ENCODE measurements around the gene TBC1D16.
A peak's percentile ranks its signal among the peaks of the same experiment; 100 is the strongest.

TBC1D16 gene

GRCh38 chr17:79941088-79942010, 94.3 kb downstream of the TBC1D16 start:
- Mint-ChIP-seq H3K27me3 (no peaks in the 10 kb centered on the region), H3K36me3 (peaks cover 4% of the 10 kb centered on the region), H3K4me1 (peaks cover 34% of the 10 kb centered on the region), H3K27ac (no peak overlapping the region), H3K9me3 (no peaks in the 10 kb centered on the region), H3K4me3 (no peak overlapping the region)
- DNase-seq (ENCODE audit: low spot score in 2 of 2): no peak
- ATAC-seq (ENCODE audit: low read depth): no peak

DNA sequence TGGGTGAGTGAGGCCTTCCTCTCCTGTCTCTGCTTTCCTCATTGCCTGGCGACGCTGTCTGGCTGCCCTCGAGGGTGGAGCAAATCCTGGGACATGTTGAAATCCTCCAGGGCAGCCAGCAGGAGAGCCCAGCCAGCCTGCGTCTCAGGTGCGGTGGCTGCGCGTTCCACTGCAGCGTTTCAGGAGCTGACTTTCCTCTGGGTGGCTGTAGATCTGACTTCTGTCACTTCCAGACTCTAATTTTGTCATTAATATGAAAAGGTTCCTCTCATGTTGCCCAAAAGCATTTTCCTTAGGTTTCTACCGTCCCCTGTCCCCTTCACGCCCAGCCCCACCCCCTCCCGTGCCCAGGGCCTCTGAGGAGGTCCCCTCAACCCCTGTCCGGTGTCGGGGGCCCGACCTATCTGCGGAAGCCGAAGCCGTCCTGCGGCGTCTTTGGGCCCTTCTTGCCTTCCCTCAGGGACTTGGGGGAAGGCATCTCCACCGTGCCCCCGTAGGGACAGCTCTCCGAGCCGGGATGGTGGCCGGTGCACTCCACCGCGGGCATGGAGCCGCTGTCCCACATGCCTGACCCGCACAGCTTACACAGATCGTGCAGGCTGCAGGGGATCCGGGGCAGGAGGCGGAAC, 95.1 kb downstream of the TBC1D16 start:
- Mint-ChIP-seq H3K27me3 (no peaks in the 10 kb centered on the region), H3K4me1 (peaks cover 39% of the 10 kb centered on the region), H3K4me3 (no peak overlapping the region), H3K36me3 (peaks cover 4% of the 10 kb centered on the region), H3K27ac (no peak overlapping the region), H3K9me3 (no peaks in the 10 kb centered on the region)
- ATAC-seq (ENCODE audit: low read depth) (no peak), DNase-seq (ENCODE audit: low spot score in 2 of 2) (no peak)

- no peaks in the 10 kb centered on the region for H3K9me3 Mint-ChIP-seq
- no peak overlapping the region for H3K4me3 Mint-ChIP-seq
- H3K4me1 Mint-ChIP-seq: peaks cover 42% of the 10 kb centered on the region
- no peaks in the 10 kb centered on the region for H3K27me3 Mint-ChIP-seq
- ATAC-seq (ENCODE audit: low read depth) (no peak), DNase-seq (ENCODE audit: low spot score in 2 of 2) (no peak)
- H3K27ac Mint-ChIP-seq: no peak overlapping the region
- H3K36me3 Mint-ChIP-seq: peaks cover 4% of the 10 kb centered on the region
Measured at GRCh38 chr17:79939755-79940458, 95.8 kb downstream of the TBC1D16 start.

DNA sequence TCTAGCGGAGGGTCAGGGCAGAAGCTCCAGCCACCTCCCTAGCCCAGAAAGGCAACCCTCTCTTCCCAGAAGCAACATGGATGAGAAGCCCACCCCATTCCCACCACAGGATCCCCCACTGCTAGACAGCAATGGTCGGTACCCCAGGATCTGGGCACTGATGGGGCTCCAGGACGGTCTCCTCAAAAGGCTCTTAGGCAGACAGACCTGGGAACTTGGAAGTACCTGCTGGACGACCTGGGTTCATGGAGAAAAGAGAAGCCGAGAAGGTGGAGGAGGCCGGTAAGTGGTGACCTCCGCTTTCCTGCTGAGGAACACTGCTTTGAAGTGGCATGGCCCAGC, 96.6 kb downstream of the TBC1D16 start:
- peak overlapping the region; percentile 14 for H3K4me3 Mint-ChIP-seq

DNA sequence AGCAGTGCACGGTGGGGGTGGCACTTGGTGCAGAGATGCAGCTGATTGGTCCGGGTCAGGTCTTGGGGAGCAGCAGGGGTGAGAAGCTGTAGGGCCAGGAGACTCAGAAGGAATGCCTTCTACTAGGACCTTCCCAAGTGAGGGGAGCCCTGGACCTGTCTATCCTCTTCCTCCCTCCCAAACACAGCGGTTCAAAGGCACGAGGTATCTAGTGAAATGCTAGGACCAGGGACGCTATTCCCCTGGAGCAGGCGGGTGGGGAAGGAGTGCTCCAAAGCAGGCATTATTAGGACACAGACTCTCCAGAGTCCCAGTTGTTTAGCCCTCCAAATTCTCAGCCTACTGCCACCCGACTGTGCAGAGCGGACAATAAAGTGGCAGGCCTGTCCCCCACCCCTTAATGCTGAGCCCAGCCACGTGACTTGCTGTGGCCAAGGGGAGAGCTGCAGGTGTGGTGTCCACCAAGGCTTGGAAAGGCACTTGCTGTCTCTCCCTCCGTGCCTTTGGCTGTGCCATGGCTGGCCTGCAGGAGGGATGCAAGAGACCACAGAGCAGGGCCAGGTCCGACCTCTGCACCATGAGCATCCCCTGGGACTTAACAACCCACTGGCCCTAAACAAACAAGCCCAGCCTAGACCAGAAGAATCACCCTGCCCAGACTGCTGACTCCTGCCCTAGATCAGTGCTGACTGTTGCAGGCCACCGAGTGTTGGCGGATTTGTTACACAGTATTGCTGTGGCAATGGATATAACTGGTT, 97.2 kb downstream of the TBC1D16 start:
- no peaks in the 10 kb centered on the region for H3K36me3 Mint-ChIP-seq
- H3K4me1 Mint-ChIP-seq: peaks cover 54% of the 10 kb centered on the region
- ATAC-seq (ENCODE audit: low read depth) (no peak), DNase-seq (ENCODE audit: low spot score in 2 of 2) (no peak)
- H3K4me3 Mint-ChIP-seq: peak overlapping the region; percentile 14
- H3K27ac Mint-ChIP-seq: peak overlapping the region; percentile 71
- H3K27me3 Mint-ChIP-seq: no peaks in the 10 kb centered on the region
- no peaks in the 10 kb centered on the region for H3K9me3 Mint-ChIP-seq

More for the DNA sequence above, 96.6 kb downstream of the TBC1D16 start:
- peaks cover 48% of the 10 kb centered on the region for H3K4me1 Mint-ChIP-seq
- no peaks in the 10 kb centered on the region for H3K9me3 Mint-ChIP-seq
- H3K27ac Mint-ChIP-seq: peak overlapping the region; percentile 8
- ATAC-seq (ENCODE audit: low read depth): no peak
- DNase-seq (ENCODE audit: low spot score in 2 of 2): no peak
- H3K27me3 Mint-ChIP-seq: no peaks in the 10 kb centered on the region
- peaks cover 1% of the 10 kb centered on the region for H3K36me3 Mint-ChIP-seq

DNA sequence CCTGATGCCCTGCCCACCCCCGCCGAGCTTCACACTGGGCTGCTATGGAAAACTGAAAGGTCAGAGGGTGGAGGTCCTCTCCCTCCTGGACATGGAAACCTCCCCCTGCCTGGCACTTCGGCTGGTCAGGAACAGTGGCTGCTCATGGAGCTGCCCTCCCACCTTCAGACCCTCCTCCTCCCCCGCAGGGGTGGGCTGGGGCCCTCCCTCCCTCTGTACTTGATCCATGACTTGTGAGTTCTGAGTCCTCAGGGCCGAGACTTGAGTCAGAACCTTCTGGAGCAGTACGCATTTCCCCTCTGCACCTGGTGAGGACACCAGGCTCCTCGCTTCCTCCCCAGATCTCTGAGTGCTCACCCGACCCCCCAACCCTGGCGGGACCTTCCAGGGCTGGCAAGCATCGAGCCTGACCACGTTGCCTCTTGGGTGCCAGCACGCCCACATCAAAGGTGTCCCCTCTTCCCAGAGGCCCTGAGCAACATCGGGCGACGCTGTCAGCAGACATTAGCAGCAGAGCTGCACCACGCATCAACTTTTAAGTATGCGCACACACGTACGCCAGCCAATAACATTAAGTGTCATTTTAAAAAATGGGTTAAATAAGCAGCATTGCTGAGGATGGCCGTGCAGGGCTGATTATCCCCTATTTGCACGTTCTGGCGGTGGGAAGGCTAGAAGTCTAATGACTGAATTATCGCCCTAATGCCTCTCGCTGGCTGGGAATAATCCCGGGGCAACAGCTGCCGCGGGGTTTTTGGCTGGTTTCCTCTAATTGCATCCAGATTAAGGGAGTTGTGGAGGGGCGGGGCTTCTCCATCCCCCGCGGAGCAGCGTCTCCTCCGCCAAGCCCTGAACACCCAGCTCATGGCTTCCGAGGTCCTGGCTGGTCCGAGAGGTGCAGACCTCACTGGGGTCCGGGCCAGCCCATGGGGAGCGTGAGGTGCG, 98.0 kb downstream of the TBC1D16 start:
- Mint-ChIP-seq H3K36me3 (no peaks in the 10 kb centered on the region), H3K9me3 (no peaks in the 10 kb centered on the region), H3K4me1 (peaks cover 56% of the 10 kb centered on the region), H3K27me3 (peaks cover 1% of the 10 kb centered on the region), H3K27ac (peak overlapping the region; percentile 71), H3K4me3 (peak overlapping the region; percentile 77)
- DNase-seq (ENCODE audit: low spot score in 2 of 2) (no peak), ATAC-seq (ENCODE audit: low read depth) (peak; percentile 58)

- Mint-ChIP-seq H3K9me3 (no peaks in the 10 kb centered on the region), H3K27ac (peak overlapping the region; percentile 71), H3K36me3 (no peaks in the 10 kb centered on the region), H3K4me3 (peak overlapping the region; percentile 77), H3K4me1 (peaks cover 59% of the 10 kb centered on the region), H3K27me3 (peaks cover 1% of the 10 kb centered on the region)
- ATAC-seq (ENCODE audit: low read depth) (peak; percentile 58), DNase-seq (ENCODE audit: low spot score in 2 of 2) (peak in 1 of 2 donors; percentile 38)
Measured at GRCh38 chr17:79936641-79937381, 98.9 kb downstream of the TBC1D16 start.

- H3K36me3 Mint-ChIP-seq: no peaks in the 10 kb centered on the region
- peak overlapping the region; percentile 71 for H3K27ac Mint-ChIP-seq
- H3K27me3 Mint-ChIP-seq: peaks cover 1% of the 10 kb centered on the region
- H3K4me3 Mint-ChIP-seq: peak overlapping the region; percentile 77
- DNase-seq (ENCODE audit: low spot score in 2 of 2): no peak
- peaks cover 64% of the 10 kb centered on the region for H3K4me1 Mint-ChIP-seq
- H3K9me3 Mint-ChIP-seq: no peaks in the 10 kb centered on the region
- ATAC-seq (ENCODE audit: low read depth): no peak
Measured at GRCh38 chr17:79936050-79936449, 99.6 kb downstream of the TBC1D16 start.

- Mint-ChIP-seq H3K27ac (no peak overlapping the region), H3K9me3 (no peaks in the 10 kb centered on the region), H3K4me1 (peaks cover 64% of the 10 kb centered on the region), H3K4me3 (no peak overlapping the region), H3K36me3 (no peaks in the 10 kb centered on the region), H3K27me3 (peaks cover 1% of the 10 kb centered on the region)
- ATAC-seq (ENCODE audit: low read depth) (no peak), DNase-seq (ENCODE audit: low spot score in 2 of 2) (no peak)
Measured at GRCh38 chr17:79935197-79935885, 100.3 kb downstream of the TBC1D16 start.

DNA sequence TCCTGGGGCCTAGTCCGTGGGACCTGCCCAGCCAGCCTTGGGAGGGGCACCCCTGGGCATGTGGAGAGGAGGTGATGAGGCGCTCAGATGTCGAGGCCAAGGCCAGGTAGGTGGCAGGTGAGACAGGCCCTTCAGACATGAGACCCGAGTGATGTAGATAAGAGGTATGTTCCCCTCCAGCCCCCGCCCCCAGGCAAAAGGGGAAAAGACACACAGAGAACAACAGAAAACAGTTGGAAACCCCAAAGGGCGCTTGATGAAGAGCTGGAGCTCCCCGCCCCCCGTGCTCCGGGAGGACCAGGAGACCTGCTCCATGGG, 101.1 kb downstream of the TBC1D16 start:
- Mint-ChIP-seq H3K36me3 (no peaks in the 10 kb centered on the region), H3K4me3 (peak overlapping the region; percentile 22), H3K27ac (no peak overlapping the region), H3K27me3 (peaks cover 1% of the 10 kb centered on the region), H3K9me3 (no peaks in the 10 kb centered on the region), H3K4me1 (peaks cover 64% of the 10 kb centered on the region)
- DNase-seq (ENCODE audit: low spot score in 2 of 2) (no peak), ATAC-seq (ENCODE audit: low read depth) (no peak)

- Mint-ChIP-seq H3K36me3 (no peaks in the 10 kb centered on the region), H3K4me1 (peaks cover 61% of the 10 kb centered on the region), H3K27ac (peak overlapping the region; percentile 23), H3K9me3 (no peaks in the 10 kb centered on the region), H3K4me3 (peak overlapping the region; percentile 55), H3K27me3 (peaks cover 1% of the 10 kb centered on the region)
- DNase-seq (ENCODE audit: low spot score in 2 of 2) (peak in 1 of 2 donors; percentile 45), ATAC-seq (ENCODE audit: low read depth) (peak; percentile 34)
Measured at GRCh38 chr17:79933863-79934652, 101.6 kb downstream of the TBC1D16 start.
